Right kidney (tissue), 1 donor: ENCODE data around the gene ADAMTS4.

ENCODE experiments used
- DNase-seq: peaks from one replicate; pipeline ENCODE4 v3.0.0-alpha.2; 2016

The ADAMTS4 gene

DNA sequence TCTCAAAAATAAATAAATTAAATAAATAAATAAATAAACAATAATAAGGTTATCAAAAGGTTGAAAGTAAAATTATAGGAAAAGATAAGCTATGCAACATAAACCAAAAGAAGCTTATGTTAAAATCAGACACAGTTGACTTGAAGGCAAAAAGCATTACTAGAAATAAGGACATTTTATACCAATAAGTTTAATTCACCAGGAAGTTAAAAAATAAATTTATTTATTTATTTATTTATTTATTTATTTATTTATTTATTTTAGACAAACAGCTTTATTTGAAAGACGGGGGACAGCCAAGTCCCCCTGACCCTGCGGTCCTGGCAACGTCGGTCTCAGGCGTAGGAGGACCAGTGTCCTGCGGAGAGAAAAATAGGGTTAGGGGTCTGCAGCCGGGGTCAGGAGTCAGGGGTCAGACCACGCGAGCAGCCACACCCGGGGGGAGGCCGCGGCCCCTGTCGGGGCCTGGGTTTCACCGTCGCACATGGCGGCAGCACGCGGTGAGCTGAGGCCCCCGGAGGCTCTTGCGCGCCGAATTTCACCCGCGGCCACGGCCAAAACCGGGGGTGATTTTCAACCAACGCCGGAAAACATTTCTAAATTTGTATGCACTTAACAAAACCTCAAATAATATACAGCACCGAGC, 58.0 kb downstream of the ADAMTS4 start:
- no peak for DNase-seq

DNA sequence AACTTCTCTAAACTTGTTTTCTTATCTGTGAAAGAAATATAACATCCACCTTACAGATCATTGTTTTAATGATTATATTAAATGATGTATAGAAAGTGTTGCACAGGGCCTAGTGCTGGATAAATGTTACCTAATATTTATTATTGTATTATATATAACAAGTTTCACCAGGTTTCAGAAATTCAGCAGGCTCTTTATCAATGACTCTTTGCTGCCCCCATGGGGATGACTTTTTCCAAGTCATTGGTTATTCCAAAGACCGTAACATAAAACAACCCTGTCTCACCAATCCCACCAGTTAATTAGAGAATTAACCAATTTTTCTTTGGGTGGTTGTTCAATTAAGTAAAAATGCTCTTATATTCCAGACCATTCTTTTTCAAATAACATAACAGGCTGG, 59.1 kb downstream of the ADAMTS4 start:
- no peak for DNase-seq

DNA sequence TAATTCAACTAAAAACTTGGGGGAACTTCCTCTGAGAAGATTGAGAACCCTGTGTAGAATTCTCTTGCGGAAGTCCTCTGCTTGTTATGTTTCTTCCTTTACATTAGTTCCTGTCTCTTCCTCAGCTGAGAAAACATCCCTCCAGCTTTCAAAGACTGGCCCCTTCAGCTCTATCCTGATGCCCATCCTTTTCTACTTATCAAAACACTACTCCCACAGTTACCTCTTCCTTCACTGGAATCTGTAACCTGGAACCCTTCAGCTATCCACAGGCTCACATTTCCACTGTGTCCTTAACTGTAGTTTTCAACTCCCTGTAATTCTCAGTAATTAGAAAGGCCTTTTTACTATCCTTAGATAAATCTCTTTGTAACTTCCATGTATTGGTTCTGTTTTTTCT, 60.4 kb downstream of the ADAMTS4 start:
- DNase-seq, result no peak

DNA sequence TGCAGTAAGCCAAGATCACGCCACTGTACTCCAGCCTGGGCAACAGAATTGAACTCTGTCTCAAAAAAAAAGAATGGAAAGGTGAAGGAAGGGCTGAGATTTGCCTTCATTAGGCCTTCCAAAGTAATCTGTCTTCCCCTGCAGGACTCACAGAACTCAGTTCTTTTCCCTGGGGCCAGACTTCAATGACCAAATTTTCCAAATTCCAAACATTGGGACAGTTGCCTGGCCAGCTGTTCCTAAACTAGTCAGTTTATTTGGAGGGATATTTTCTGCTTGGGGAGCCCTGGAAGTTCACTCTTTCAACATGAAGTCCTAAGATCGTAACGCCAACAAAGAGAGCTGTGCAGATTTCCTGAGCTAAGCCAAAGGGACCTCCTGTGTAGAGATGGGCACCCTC, 61.0 kb downstream of the ADAMTS4 start:
- no peak for DNase-seq
